ENCODE measurements around the gene C15orf61.

The C15orf61 gene

DNA sequence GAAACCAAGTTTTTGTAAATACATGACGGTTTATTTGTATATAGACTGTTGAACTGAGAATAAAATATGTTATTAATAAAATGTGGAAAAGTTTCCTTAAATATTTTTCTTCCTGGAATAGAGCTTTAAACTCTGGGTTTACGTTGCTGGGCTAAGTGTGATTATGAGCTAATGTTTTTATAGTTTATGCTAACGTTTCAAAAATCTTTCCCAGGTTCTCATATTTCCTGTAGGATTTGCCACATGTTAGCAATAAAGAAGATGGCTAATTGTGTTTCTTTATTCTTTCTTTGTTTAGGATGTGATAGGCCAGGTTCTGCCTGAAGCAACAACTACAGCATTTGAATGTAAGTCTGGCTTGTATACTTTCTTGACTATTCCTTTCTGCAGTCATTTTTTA, 28.8 kb downstream of the C15orf61 start:
- no peak for DNase-seq (ENCODE audit: low read depth)

DNA sequence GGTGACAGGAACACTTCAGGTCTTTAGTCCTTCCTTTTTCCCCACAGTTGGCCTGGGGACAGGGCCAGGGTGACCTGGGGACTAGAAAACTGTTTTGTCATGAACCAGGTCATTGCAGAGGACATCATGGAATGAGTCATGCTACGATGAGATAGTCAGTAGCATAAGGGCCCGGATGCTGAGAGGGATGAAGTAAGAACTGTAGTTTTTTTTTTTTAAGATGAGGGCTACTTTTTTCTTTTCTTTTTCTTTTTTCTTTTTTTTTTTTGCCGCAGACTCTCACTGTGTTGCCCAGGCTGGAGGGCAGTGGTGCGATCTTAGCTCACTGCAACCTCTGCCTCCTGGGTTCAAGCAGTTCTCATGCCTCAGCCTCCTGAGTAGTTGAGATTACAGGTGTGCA, 29.6 kb downstream of the C15orf61 start:
- DNase-seq (ENCODE audit: low read depth), result peak; percentile 44

GRCh38 chr15:67551207-67551743, 30.3 kb downstream of the C15orf61 start:
- DNase-seq (ENCODE audit: low read depth), result no peak

- no peak for DNase-seq (ENCODE audit: low read depth)
Measured at GRCh38 chr15:67554580-67554979, 33.6 kb downstream of the C15orf61 start.

- DNase-seq (ENCODE audit: low read depth), result no peak
Measured at GRCh38 chr15:67556976-67557570, 36.1 kb downstream of the C15orf61 start.

GRCh38 chr15:67558502-67558901, 37.6 kb downstream of the C15orf61 start:
- DNase-seq (ENCODE audit: low read depth), result no peak

- no peak for DNase-seq (ENCODE audit: low read depth)
Measured at GRCh38 chr15:67559158-67559557, 38.2 kb downstream of the C15orf61 start.

GRCh38 chr15:67559576-67559975, 38.6 kb downstream of the C15orf61 start:
- DNase-seq (ENCODE audit: low read depth), result no peak

DNA sequence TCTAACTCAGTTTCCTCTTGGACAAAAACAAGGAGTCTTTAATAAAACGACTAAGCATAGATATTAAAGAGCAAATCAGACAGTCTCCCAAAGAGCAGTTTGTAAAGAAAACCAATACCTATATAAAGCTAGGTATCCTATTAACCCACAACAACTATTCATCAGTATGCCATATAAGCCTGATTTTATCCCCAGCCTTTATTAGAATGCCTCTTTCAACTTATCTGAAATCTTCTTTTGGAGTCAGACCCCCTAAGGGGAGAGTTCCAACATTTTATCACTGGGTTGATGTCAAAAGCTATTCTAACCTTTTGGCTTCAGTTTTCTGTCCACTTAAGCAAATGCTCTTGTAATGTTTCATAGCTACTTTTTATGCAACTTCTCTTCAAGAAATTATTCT, 39.4 kb downstream of the C15orf61 start:
- DNase-seq (ENCODE audit: low read depth), result no peak

- no peak for DNase-seq (ENCODE audit: low read depth)
Measured at GRCh38 chr15:67563092-67563491, 42.2 kb downstream of the C15orf61 start.

DNA sequence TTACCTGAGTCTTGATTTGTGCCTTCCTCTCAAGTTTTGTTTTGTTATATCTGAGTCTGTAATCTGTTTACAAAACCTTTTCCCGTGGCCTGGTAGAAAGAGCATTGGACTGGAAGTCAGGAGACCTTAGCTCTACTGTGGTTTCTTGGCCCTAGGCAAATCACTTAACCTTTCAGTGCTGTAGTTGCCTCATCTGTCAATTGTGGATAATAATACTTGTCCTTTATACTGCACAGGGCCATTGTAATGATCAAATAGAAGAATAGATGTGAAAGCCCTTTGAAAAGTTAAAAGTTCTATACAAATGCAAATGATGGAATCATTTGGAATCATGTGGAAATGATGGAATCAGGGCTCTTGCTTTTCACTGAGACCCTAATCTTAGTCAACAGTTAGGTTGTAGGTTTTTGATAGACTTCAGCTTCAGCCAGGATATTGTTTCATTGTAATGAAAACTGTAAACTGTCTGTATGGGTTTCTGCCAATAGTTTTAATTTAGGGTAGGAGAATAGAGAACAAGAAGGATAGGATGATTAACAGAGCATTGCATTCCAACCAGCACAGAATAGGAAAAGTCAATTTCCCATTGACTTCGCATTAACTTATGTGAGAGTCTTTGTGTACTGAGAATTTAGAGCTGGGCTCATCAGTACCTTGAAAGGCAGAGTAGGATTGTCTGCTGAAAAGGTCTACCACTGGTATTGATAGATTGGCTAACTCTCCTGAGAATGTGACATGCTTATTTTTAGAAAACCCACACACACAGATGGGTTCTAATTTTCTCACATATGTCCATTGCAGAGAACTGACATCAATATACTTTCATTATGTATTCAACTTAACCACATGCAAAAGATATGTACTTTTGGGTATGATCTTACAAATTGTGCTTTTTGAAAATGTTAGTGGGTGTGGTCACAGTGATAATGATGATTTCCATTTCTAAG, 43.4 kb downstream of the C15orf61 start:
- DNase-seq (ENCODE audit: low read depth), result no peak

- DNase-seq (ENCODE audit: low read depth), result peak; percentile 44
Measured at GRCh38 chr15:67564968-67565345, 44.0 kb downstream of the C15orf61 start.

GRCh38 chr15:67569668-67570067, 48.7 kb downstream of the C15orf61 start:
- DNase-seq (ENCODE audit: low read depth), result no peak

DNA sequence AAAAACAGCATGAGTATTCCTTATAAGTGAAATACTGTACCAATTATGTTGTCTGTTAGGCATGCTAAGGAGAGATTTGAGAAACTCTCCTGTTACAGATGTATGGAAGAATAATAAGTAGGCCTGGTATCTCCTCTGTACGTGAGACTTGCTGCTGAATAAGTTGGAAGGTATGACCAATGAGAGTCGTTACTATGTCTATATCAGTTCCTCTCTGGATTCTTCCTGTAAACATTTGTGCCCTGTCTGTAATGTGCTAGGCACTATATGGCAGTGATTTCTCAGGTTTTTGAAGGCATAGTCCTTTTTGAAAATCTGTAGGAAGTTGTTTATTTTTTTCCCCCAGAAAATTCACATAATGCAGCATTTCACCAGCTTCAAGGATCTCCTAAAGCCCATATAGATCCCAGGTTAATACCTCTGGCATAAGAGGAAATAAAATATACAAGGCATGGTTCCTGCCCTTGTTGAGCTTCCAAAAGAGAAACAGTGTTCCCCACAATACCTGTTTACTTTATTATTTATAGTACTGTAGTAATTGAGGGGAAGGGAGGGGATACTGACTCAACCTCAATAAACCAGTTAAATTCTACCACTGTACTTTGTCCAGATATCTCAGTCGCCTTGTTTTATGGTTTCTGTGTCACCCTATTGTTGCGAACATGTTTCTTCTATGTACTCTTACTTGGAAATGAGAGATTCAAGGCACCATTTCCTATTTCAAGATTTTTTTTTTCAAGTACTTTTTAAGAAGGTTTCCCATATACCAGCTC, 50.1 kb downstream of the C15orf61 start:
- DNase-seq (ENCODE audit: low read depth), result no peak

- no peak for DNase-seq (ENCODE audit: low read depth)
Measured at GRCh38 chr15:67571648-67572415, 50.9 kb downstream of the C15orf61 start.

- no peak for DNase-seq (ENCODE audit: low read depth)
Measured at GRCh38 chr15:67573194-67573593, 52.3 kb downstream of the C15orf61 start.

GRCh38 chr15:67575039-67575502, 54.1 kb downstream of the C15orf61 start:
- peak; percentile 25 for DNase-seq (ENCODE audit: low read depth)

GRCh38 chr15:67578020-67578600, 57.2 kb downstream of the C15orf61 start:
- no peak for DNase-seq (ENCODE audit: low read depth)

- DNase-seq (ENCODE audit: low read depth), result no peak
Measured at GRCh38 chr15:67579164-67579563, 58.2 kb downstream of the C15orf61 start.
